GM23338 (cell line): ENCODE measurements around the gene KISS1R. TPM values are rescaled to one million over a fixed set of nuclear protein-coding genes. Genes with fewer than 3 reads are reported as not detected.

ENCODE experiments used
- ATAC-seq: fragments of 200-7000 bp; cut with Tn5 transposase; 3 replicates; pipeline ENCODE4 v1.9.1; 2020
- DNase-seq: peaks from one replicate; pipeline ENCODE4 v3.0.0-alpha.2; 2015; ENCODE audit warnings: low spot score
- H2AFZ ChIP-seq: fragments of 200-600 bp; sonication (generic); 2 replicates; pipeline ENCODE4 v1.8.0; 2016; ENCODE audit warnings: antibody characterized with exemption, mild to moderate bottlenecking, moderate library complexity
- H3F3A ChIP-seq: fragments of 200-600 bp; sonication (generic); replicated peaks from 2 replicates; pipeline ENCODE4 v1.8.0; 2017; ENCODE audit warnings: antibody characterized with exemption, mixed run types, low read depth
- H3K27ac ChIP-seq: fragments of 200-600 bp; sonication (generic); 2 replicates; pipeline ENCODE4 v1.6.1; 2016; ENCODE audit warnings: low read depth
- H3K27me3 ChIP-seq: fragments of 200-600 bp; sonication (generic); 2 replicates; pipeline ENCODE4 v1.8.0; 2016; ENCODE audit warnings: mild to moderate bottlenecking, mixed run types, moderate library complexity; ENCODE audit not compliant: insufficient read depth
- H3K36me3 ChIP-seq: fragments of 200-600 bp; sonication (generic); 2 replicates; pipeline ENCODE4 v1.8.0; 2016; ENCODE audit warnings: mild to moderate bottlenecking; ENCODE audit not compliant: insufficient read depth
- H3K4me1 ChIP-seq: fragments of 200-600 bp; sonication (generic); 2 replicates; pipeline ENCODE4 v1.8.0; 2016; ENCODE audit warnings: mild to moderate bottlenecking, moderate library complexity; ENCODE audit not compliant: insufficient read depth
- H3K4me2 ChIP-seq: fragments of 200-600 bp; sonication (generic); 2 replicates; pipeline ENCODE4 v1.7.1; 2017; ENCODE audit warnings: mixed run types
- H3K4me3 ChIP-seq: fragments of 200-600 bp; sonication (generic); 2 replicates; pipeline ENCODE4 v1.6.1; 2016; ENCODE audit warnings: mixed run types
- H3K79me2 ChIP-seq: fragments of 200-600 bp; sonication (generic); replicated peaks from 2 replicates; pipeline ENCODE4 v1.8.0; 2017; ENCODE audit warnings: mild to moderate bottlenecking; ENCODE audit not compliant: insufficient read depth
- H3K9me2 ChIP-seq: fragments of 200-600 bp; sonication (generic); 2 replicates; pipeline ENCODE4 v1.8.0; 2017; ENCODE audit not compliant: insufficient read depth
- H4K20me1 ChIP-seq: fragments of 200-600 bp; sonication (generic); replicated peaks from 2 replicates; pipeline ENCODE4 v1.8.0; 2017; ENCODE audit warnings: mild to moderate bottlenecking; ENCODE audit not compliant: insufficient read depth
- H3K27ac Mint-ChIP-seq: 2 replicates; pipeline ENCODE4 v1.8.0; 2020; ENCODE audit warnings: inconsistent platforms, mild to moderate bottlenecking, moderate library complexity, mixed read lengths
- H3K27me3 Mint-ChIP-seq: 3 replicates; pipeline ENCODE4 v1.8.0; 2022; ENCODE audit warnings: low read depth, mild to moderate bottlenecking, moderate library complexity, mixed read lengths, inconsistent platforms; ENCODE audit not compliant: insufficient read depth, poor library complexity
- H3K36me3 Mint-ChIP-seq: 3 replicates; pipeline ENCODE4 v1.8.0; 2021; ENCODE audit warnings: low read depth, mild to moderate bottlenecking, inconsistent platforms, moderate library complexity, mixed read lengths
- H3K4me1 Mint-ChIP-seq: 3 replicates; pipeline ENCODE4 v1.8.0; 2020; ENCODE audit warnings: mild to moderate bottlenecking, inconsistent platforms, mixed read lengths
- H3K4me3 Mint-ChIP-seq: 3 replicates; pipeline ENCODE4 v1.8.0; 2021; ENCODE audit warnings: moderate library complexity, mild to moderate bottlenecking, inconsistent platforms, mixed read lengths
- H3K9me3 Mint-ChIP-seq: 3 replicates; pipeline ENCODE4 v1.8.0; 2020; ENCODE audit warnings: moderate library complexity, mild to moderate bottlenecking, inconsistent platforms, mixed read lengths
- CREB1 ChIP-seq: fragments of 250-450 bp; sonication (Bioruptor Pico); IDR thresholded peaks from 2 replicates; pipeline ENCODE4 v1.5.0; 2020; ENCODE audit warnings: low read depth, mild to moderate bottlenecking, moderate library complexity
- CTCF ChIP-seq, 2 experiments: fragments of 200-600 bp in 1 of 2; sonication (generic) in 1 of 2; conservative IDR thresholded peaks; 2 replicates each; pipeline versions ENCODE4 v1.5.1 to v1.6.1; 2016 to 2017; ENCODE audit warnings: antibody characterized with exemption in 2 of 2, low read depth in 2 of 2, mild to moderate bottlenecking in 2 of 2, moderate library complexity in 1 of 2
- ETS1 ChIP-seq: IDR thresholded peaks from 2 replicates; pipeline ENCODE4 v1.6.1; 2016; ENCODE audit warnings: antibody characterized with exemption
- NANOG ChIP-seq: IDR thresholded peaks from 2 replicates; pipeline ENCODE4 v1.6.1; 2016; ENCODE audit warnings: antibody characterized with exemption, borderline replicate concordance
- REST ChIP-seq: IDR thresholded peaks from one replicate; pipeline ENCODE4 v1.6.1; 2018; ENCODE audit warnings: antibody characterized with exemption; ENCODE audit not compliant: unreplicated experiment
- STAT1 ChIP-seq: IDR thresholded peaks from one replicate; pipeline ENCODE4 v1.6.1; 2016; ENCODE audit warnings: antibody characterized with exemption; ENCODE audit not compliant: unreplicated experiment
- ZNF462 ChIP-seq: fragments of 250-450 bp; sonication (Bioruptor Pico); IDR thresholded peaks from 2 replicates; pipeline ENCODE4 v1.5.0; 2020; ENCODE audit warnings: mild to moderate bottlenecking, moderate library complexity
- polyA plus RNA-seq: library from polyadenylated mRNA; unstranded; fragments of >200 nt; fragmentation: Nextera tagmentation; extraction: Ambion mirVana; gene quantifications from 2 replicates; pipeline ENCODE4 v1.2.1, GENCODE V29; 2016
- total RNA-seq: library from RNA; depleted of rRNA; stranded (reverse); fragments of >200 nt; shearing (Covaris generic); gene quantifications from 2 replicates; pipeline ENCODE4 v1.2.3, GENCODE V29; 2014

KISS1R gene
- total and polyA plus RNA-seq, 2 experiments from 2014 or later, result 0.78 to 4.0 TPM

GRCh38 chr19:902093-902370 lies 15.1 kb upstream of the KISS1R start:
- Histone ChIP-seq H3K4me2 (no peak overlapping the region), H3K79me2 (peaks cover 22% of the 10 kb centered on the region), H3K4me1 (peaks cover 3% of the 10 kb centered on the region; the same call in 1 of the 2 replicates), H3K27ac (no peak overlapping the region), H2AFZ (no peak overlapping the region), H3K9me2 (no peaks in the 10 kb centered on the region), H3K27me3 (no peaks in the 10 kb centered on the region), H3F3A (peaks cover 5% of the 10 kb centered on the region), H3K4me3 (no peak overlapping the region), H4K20me1 (peaks cover 11% of the 10 kb centered on the region), H3K36me3 (no peaks in the 10 kb centered on the region)
- peaks cover 5% of the 10 kb centered on the region for H3K4me1 Mint-ChIP-seq
- ATAC-seq (no peak), DNase-seq (no peak)
- peaks cover 12% of the 10 kb centered on the region for H3K36me3 Mint-ChIP-seq
- TF ChIP-seq REST (no peak), ZNF462 (CRISPR knock-in tag) (no peak), NANOG (no peak), ETS1 (no peak), CREB1 (CRISPR knock-in tag) (no peak), CTCF (conservative IDR thresholded peaks at IDR 0.05; ENCODE audit: low read depth in 2 of 2) (no peak), STAT1 (no peak)
- no peaks in the 10 kb centered on the region for H3K9me3 Mint-ChIP-seq
- peaks cover 6% of the 10 kb centered on the region for H3K27me3 Mint-ChIP-seq
- H3K27ac Mint-ChIP-seq, result no peak overlapping the region
- no peak overlapping the region for H3K4me3 Mint-ChIP-seq
